ENCODE results near the gene CDRT4. TPM values are rescaled to one million over a fixed set of nuclear protein-coding genes. Genes with fewer than 3 reads are reported as not detected.

CDRT4 gene
- total RNA-seq, 3 donors from 2014 or later (not counting 1 experiment from before 2014, with no cell fraction given), result 5.5 to 14.0 (median 11.8) TPM

- no peaks in the 10 kb centered on the region for H3K9me3 ChIP-seq (ENCODE audit: control insufficient read depth, insufficient read depth, low read length)
- ATAC-seq, result no peak
- Mint-ChIP-seq H3K27ac (peak overlapping the region in 1 of 2 donors; percentile 7), H3K36me3 (no peaks in the 10 kb centered on the region), H3K4me3 (no peak overlapping the region), H3K9me3 (no peaks in the 10 kb centered on the region), H3K27me3 (ENCODE audit: low read depth in 2 of 2) (no peaks in the 10 kb centered on the region), H3K4me1 (peaks cover 10 to 16% of the 10 kb centered on the region in 2 donors)
- TF ChIP-seq CTCF (IDR thresholded peaks at IDR 0.05), result no peak
- no peaks in the 10 kb centered on the region for H3K36me3 ChIP-seq (ENCODE audit: control insufficient read depth, insufficient read depth, low read length)
- intact Hi-C loops (cut with micrococcal nuclease), result no loop called here
- H3K27ac ChIP-seq (ENCODE audit: low read length), result no peak overlapping the region
- no peaks in the 10 kb centered on the region for H3K27me3 ChIP-seq (ENCODE audit: control insufficient read depth, insufficient read depth, low read length)
- no peak overlapping the region for H3K4me3 ChIP-seq (ENCODE audit: low read length)
- H3K4me1 ChIP-seq (ENCODE audit: control insufficient read depth, insufficient read depth, low read length), result no peaks in the 10 kb centered on the region
- DNase-seq, result no peak
- WGBS (ENCODE audit: insufficient coverage), result 97% methylated on average over 2 of the region's 2 CpGs
These were observed 21.1 kb upstream of the CDRT4 start for GRCh38 chr17:15488557-15488956.

DNA sequence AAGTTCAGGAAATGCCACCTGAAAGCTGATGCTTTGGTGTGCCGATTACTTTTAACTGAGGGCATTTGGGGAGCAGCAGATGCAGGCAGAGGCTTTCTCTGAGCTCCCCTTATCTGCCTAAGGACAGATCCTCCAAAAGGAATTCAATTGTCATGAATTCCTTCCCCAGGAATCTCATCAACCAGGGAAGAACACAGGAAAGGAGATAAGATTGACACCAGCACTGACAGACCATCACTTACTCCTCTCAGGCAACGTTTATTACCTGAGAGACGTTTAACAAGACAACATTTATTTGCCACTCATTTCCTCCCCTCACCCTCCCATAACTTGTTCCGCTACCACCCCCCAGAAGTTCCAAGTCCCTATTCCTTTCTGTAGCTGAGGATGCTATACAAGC lies 17.6 kb upstream of the CDRT4 start:
- no peaks in the 10 kb centered on the region for H3K27me3 Mint-ChIP-seq (ENCODE audit: low read depth in 2 of 2)
- WGBS (ENCODE audit: insufficient coverage), result 74% methylated on average over 4 of the region's 4 CpGs
- intact Hi-C loops (cut with micrococcal nuclease), result no loop called here

GRCh38 chr17:15483431-15483830 lies 16.0 kb upstream of the CDRT4 start:
- Mint-ChIP-seq H3K4me1 (peaks cover 10 to 12% of the 10 kb centered on the region in 2 donors), H3K9me3 (no peaks in the 10 kb centered on the region)
- DNase-seq, result no peak

More for the DNA sequence above, 17.6 kb upstream of the CDRT4 start:
- DNase-seq (no peak), ATAC-seq (no peak)
- TF ChIP-seq CTCF (IDR thresholded peaks at IDR 0.05), result no peak
- no peaks in the 10 kb centered on the region for H3K27me3 ChIP-seq (ENCODE audit: control insufficient read depth, insufficient read depth, low read length)
- no peak overlapping the region for H3K27ac Mint-ChIP-seq
- H3K9me3 ChIP-seq (ENCODE audit: control insufficient read depth, insufficient read depth, low read length), result no peaks in the 10 kb centered on the region
- H3K9me3 Mint-ChIP-seq, result no peaks in the 10 kb centered on the region
- H3K4me3 ChIP-seq (ENCODE audit: low read length), result no peak overlapping the region
- H3K4me3 Mint-ChIP-seq, result no peak overlapping the region
- no peak overlapping the region for H3K27ac ChIP-seq (ENCODE audit: low read length)
- no peaks in the 10 kb centered on the region for H3K36me3 Mint-ChIP-seq
- H3K4me1 Mint-ChIP-seq, result peaks cover 5 to 12% of the 10 kb centered on the region in 2 donors
- no peaks in the 10 kb centered on the region for H3K4me1 ChIP-seq (ENCODE audit: control insufficient read depth, insufficient read depth, low read length)
- no peaks in the 10 kb centered on the region for H3K36me3 ChIP-seq (ENCODE audit: control insufficient read depth, insufficient read depth, low read length)

More at GRCh38 chr17:15483431-15483830, 16.0 kb upstream of the CDRT4 start:
- H3K4me3 ChIP-seq (ENCODE audit: low read length), result no peak overlapping the region
- H3K9me3 ChIP-seq (ENCODE audit: control insufficient read depth, insufficient read depth, low read length), result no peaks in the 10 kb centered on the region
- H3K4me1 ChIP-seq (ENCODE audit: control insufficient read depth, insufficient read depth, low read length), result no peaks in the 10 kb centered on the region
- H3K27ac ChIP-seq (ENCODE audit: low read length), result no peak overlapping the region
- WGBS (ENCODE audit: insufficient coverage), result 29% methylated on average over 3 of the region's 4 CpGs
- TF ChIP-seq CTCF (IDR thresholded peaks at IDR 0.05), result no peak
- no peak overlapping the region for H3K27ac Mint-ChIP-seq
- no peaks in the 10 kb centered on the region for H3K36me3 Mint-ChIP-seq
- intact Hi-C loops (cut with micrococcal nuclease), result no loop called here
- no peak overlapping the region for H3K4me3 Mint-ChIP-seq
- no peaks in the 10 kb centered on the region for H3K27me3 Mint-ChIP-seq (ENCODE audit: low read depth in 2 of 2)
- no peak for ATAC-seq
- H3K36me3 ChIP-seq (ENCODE audit: control insufficient read depth, insufficient read depth, low read length), result no peaks in the 10 kb centered on the region
- H3K27me3 ChIP-seq (ENCODE audit: control insufficient read depth, insufficient read depth, low read length), result no peaks in the 10 kb centered on the region
